Fibroblast of skin of scalp (primary cell): ENCODE data around the gene CORO6.

Experiments
- DNase-seq: peaks from one replicate; pipeline ENCODE4 v3.0.0-alpha.2; 2013

CORO6 gene

DNA sequence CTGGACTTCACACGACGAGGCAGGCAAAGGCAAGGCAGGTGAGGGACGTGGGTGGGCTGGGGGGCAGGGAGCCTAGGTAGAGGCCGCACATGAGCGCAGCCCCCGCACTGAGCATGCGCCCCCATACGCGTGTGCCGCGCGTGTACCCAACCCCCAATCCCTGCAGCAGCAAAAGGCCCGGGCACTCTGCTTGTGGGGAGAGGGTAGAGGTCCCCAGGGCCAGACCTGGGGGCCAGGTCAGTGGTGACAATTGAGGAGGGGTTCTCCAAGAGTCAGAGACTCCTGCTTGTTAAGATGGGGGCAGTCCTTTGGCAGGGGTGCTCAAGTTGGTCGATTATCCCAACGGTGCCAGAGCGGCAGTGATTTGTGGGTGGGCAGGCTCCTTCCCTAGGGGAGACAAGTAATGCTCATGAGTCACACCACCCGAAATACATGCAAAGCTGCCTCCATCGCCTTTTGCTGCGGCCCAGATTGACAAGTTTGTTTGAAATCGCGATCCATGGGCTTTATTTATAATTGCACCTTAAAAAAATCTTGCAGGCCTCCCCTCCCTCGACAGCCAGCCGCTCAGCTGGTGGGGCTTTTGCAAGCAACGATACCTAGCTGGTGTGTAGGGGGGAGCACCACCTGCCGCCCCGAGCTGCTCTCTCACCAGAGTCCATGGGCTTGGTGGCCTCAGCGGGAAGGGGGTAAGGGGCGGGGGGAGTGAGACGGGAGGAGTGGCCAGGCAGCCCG is 32.1 kb downstream of the CORO6 start:
- DNase-seq, result peak; percentile 71

DNA sequence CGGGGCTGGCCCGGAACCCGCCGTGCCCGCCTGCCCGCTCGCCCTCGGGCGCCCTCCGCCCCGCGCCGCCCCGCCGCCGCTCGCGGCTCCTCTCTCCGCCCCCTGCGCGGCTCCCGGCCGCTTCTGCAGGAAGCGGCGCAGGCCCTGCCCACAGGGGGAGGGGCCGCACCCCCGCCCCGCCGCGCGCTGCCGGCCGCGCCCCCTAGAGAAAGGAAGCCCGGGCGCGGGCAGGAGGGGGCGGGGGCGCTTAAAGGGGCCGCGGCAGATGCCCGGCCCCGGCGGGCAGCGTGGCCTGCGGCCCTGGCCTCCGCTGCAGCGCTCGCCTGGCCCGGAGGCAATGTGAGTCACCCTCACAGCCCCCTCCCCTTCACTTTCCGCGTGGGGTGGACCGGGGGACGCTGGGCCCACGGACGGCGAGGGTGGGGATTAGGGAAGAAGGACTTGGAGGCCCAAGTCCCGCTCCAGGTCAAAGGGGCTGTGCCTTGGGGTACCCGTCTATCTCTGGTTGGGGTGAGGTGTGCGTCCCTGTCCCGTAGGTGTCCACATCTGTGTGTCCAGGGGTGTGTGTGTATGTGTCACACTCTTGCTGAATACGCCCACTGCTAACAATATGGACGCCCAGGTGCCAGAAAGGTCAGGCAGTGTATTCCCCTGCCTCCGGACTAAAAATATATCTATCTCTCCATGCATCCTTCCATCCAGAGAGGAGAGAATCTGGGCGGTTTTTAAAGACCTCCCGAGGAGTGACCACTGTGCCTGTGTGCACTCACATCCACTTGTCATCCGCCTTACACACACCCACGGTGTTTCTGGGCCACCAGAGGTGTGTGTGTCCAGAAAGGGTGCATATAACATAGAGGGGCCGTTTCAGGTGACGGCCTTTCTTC is 32.9 kb downstream of the CORO6 start, which contains the start of gene GIT1:
GIT1 (minus strand) TSS at position 125 of the 887 bp plus-strand sequence. CDS start 270 bp downstream, outside the sequence.
- peak; percentile 90 for DNase-seq

DNA sequence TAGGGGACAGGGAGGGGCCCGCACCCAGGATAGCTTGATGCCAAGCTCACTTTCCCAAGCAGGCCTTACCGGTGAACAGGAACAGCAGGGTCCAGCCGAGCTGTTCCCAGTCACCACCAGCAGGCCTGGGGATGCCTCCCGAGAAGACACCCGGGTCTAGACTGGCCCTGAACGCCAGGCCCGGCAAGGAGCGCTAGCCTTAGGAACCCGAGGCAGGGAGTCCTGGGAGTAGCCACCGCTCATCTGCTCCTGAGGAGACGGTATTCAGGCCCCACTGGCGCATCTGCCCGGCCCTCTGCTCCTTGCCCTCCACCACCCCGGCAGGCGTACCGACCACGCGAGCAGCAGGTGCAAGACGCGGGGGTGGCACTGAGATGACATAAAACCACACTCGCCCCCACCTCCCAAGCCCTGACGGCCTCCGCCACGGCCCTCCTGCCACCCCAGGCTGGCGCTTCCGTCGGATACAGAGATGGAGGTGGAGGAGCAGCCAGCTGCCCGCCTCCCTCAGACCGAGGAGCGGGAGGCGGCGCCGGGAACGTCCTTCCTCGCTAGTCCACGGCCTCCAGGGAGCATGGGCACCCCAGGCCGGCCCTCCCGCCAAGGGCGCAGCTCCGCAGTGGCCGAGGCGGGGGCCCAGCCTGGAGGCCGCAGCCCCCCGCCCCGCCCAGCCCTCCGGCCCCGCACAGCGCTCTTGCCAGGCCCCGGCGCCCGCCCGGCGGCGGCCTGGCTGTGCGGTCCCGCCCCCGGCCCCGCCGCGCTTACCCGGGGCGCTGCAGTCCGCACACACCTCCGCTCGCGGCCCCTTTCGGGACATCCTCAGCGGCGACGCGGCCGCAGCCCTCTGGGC is 33.9 kb downstream of the CORO6 start:
- no peak for DNase-seq

DNA sequence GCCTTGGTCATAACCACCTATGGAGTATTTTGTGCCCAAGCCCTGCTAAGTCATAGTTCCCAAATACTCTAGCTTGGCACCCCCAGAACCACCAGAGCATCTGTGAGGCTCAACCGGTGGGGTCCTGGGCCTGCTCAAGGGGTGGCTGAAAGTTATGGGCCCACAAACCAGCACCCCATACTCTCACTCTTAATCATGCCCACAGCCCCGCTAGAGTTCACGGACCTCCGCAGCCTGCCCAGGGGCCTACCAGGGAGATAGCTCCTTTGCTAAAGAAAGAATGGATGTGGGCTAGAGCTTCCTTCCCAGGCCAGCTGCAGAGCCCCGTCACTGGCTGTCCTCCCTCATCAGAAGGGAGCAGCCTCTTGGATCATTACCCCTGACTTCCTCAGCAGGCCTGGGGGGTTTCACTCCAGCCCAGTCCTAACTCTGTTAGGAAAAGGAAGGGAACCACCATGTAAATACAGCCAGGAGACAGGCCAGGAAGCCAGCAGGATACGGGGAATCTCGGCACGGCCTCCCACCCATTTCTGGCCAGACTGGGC is 34.6 kb downstream of the CORO6 start:
- DNase-seq, result no peak

DNA sequence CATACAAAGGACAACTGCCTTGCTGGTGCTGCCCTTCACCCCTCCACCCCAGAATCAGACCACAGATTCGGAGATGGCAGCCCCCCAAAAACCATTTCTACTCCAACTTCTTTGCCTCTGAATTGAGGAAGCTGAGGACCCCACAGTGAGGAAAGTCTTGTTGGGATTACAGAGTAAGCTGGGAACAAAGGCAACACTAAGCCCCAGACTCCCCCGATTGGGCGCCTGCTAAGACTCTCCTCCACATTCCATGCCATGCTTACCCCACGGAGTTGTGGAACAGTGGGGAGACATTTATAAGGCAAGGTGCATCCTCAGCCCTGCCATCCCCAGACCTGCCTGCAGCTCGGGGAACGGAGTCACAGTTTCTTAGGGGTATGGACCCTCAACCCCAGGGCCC is 35.1 kb downstream of the CORO6 start:
- no peak for DNase-seq

DNA sequence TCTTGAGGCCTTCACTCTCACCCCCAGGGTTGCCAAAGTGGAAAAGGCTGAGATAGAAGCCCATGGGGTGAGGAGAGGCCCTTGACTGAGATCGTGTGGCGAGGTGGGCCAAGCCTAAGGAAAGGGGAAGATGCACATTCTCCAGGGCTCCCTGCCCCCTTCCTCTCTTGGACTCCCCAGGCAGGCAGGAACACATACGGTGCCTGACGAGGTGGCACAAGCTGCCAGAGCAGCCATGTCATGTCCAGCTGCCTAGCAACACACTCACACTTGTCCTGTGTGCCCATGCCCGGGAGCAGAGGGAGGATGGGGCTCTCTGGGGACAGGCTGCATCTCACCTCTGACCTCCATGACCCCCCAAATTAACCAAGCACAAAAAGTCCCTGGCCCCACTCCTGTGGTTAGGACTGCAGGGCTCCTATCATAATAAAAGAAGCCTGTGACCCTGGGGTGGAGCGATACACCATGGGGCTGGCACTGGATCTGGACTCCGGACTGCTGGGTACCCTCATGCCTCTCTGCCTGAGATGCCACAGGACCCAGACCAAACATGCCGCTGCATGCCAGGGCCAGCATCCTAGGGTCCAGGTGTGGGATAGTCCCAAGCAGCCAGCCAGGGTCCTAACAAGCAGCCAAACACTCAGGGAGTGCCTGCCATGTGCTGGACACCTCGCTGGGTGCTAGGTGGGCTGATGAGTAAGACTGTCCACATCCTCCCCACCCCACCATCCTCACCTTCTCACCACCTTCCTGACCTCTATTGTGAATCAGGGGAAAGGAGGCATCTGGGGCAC is 35.8 kb downstream of the CORO6 start:
- no peak for DNase-seq

DNA sequence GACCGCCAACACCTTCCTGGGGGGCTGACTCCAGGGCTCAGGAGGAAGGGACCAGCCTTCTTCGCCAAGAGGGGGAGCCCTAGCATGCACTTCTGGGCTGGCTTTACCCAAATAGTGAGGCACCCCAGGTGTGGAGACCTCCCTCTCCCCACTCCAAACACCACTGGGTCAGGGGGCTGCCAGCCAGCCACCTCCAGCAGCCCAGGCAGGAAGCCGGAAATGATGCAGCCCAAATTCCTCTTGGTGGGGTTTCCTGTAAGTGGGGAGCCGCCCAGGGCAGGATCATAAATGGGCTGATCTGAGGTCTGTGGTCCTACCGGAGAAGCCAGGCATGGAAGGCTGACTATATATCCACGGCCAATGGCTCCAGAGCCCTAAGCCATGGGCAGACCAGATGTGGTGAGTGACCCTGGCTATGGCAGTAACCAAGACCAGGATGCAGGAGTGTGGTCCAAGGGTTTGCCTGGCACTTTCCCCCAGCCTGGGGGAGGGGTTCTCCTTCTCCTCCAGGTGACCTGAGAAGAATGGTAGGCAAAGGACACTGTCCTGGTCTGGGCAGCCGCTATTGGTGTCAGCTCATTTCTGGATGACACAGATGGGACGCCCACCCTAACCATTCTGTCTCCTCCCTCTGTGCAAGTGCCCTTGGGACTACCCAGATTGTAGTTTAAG is 37.5 kb downstream of the CORO6 start:
- no peak for DNase-seq

DNA sequence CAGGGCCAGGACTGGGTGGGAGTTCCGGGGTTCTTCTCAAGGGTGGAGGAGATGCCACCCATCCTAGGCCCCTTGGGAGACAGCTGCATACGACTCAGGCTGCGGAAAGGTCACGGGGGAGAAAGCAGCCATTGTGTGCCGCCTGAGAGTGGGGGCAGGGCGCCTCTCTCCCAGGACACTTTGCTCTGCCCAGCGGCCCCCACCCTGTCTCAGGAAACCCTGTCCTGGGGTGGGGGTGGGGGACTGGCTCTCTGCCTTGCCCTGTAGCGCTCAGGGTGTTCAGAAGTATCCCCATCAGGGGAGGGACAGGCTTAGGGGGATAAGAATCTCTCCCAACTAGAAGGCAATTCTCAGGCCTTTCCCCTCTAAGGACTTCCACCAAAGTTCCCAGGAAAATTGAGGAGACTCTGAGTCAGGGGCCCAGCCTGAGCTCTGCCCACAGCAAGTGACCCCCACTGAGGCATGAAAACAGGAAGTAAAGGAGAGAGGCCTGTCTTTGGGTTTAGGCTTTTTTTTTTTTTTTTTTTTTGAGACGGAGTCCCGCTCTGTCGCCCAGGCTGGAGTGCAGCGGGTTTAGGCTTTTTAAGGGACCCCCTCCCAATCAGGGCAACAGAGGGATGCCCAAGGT is 38.1 kb downstream of the CORO6 start:
- DNase-seq, result no peak

DNA sequence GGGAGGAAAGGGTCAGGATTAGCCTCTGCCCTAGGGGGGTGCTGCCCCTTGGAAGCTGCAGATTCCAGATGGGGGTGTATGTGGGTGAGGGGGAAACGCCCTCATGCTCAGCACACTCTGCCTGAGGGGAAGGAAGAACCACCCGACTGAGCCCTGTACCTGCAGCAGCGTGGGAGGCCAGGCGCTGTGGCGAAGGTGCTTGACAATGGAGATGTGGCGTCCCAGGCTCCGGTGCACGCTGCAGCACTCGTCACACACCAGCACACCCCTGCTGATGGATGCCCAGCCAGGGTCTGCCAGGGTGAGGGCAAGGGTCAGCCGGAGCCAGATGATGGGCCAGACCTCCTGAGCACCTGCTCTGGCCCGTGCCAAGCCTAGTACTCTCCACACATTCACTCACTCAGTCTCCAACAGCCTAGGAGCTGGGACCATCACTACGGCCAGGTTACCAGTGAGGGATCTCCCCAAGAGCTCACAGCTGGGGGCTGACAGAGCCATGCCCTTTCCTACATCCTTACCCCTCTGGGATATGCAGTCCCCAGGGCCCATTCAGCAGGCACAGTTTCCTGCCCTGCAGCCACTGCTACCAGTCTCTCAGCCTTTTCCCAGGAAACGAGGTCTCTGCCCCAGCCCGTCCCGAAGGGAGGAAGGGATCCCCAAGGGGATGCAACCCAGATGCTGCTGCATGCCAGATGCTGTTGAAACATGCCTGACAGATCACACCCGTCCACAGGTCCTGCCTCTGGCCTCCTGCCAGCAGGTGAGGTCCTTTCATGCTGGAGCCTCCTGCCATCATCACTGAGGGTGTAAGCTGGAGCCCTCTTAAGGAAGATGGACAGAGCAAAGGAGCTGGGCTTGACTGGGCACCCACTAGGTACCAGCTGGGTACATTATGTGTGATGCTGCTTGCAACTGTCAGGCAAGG is 39.1 kb downstream of the CORO6 start:
- no peak for DNase-seq

DNA sequence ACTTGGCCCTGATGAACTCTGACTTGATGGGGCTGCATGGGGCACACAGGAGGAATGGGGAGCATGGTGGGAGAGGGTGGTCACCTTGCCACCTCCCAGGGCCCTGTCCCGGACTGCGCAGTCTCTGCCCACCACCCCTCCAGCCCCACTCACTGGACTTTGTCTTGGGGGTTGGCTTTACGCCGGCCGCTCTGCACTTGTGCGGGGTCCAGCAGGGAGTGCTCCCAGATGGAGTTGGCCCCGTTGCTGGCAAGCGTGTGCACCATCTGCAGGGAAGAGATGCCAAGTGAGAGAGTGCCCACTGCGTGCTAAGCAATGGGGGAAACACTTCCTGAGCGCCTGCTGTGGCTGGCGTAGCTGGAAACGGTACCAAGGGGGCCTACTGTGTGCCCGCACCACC is 39.9 kb downstream of the CORO6 start:
- no peak for DNase-seq

DNA sequence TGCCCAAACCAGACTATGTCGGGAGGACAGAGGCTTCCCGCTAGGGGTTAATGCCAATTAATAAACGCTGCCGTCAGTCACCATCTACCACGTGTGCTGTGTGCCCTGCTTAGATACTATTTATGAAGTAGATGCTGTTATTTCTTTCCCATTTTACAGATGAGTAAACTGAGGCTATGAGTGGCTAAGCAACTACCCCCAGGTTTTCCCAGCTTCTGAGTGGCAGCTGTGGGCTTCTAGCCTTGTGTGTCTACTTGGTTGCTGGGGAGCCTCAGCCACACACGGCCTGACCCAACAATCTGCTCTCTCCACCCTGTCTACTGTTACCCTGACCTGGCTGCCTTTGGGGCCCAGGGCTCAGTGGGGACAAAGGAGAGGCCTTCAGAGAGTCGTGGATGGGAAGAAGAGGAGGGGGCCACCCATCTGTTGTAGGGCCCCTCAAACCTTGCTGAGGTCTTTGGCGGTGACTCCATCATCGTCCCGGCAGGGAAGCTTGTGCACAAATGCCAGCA is 40.4 kb downstream of the CORO6 start:
- DNase-seq, result no peak

DNA sequence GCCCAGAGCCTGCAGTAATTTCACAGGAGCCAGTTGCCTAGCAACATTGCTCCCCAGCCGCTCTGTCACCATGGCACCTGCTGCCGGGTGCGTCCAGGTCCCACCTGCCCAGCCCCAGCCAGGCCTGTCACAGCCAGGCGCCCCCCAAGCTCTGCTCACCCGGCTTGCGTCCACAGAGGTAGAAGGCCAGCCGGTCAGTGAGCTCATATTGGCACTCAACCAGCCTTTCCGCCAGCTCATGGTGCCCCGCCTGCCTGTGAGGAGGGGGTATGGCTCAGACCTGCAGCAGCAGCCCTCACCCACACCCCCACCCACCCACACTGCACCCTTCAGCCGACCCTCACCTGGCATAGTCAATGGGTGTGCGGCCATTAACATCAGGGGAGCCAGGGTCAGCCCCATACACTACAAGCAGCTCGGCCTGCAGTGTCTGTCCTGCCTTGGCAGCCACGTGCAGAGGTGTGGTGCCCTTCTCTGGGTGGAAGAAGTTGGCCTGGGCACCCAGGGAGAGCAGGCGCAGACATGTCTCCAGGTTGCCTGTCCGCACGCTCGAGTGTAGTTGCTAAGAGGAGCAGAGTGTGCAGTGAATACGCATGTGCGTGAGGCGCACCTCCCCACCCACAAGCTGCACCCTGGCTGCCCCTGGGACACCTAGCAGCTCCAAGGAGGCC is 41.0 kb downstream of the CORO6 start:
- no peak for DNase-seq

DNA sequence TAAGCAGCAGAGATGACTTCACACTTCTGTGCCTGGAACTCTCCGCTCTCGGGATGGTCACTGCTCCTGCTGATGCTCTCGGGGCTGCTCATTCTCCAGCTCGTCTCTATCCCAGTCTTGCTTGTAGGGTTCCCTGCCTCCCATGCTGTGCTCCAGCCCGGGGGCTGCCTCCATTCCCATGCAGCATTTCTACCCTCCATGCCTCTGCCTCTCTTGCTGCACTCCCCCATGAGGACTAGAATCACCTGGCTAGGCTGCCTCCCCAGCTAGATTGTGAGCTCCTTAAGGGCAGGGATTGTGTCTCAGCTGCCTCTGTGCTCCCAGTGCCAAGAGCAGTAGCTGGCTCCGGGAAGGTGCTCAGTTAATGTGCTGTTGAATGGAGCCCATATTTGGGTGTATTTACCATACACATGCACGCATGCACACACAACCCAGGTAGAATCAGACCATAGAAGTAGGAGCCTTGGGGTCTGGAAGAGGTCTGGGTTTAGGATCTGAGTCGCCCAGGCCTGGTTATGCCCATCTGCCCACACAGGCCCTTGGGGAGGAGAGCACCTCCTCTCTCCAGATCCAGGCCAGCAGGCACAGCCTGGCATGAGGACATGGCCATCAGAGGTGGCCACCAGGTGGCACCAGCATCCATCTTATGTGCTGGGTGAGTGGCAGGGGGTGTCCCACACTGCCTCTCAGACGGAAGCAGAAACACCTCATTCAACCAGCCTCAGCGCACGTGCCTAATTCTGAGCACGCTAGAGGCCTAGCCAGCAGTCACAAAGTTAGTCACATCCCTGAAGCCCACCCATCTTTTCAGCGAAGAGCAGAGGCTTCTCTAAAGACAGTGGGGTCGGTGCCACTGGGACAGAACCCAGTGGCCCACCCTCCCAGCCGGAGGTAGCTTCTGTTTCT is 42.6 kb downstream of the CORO6 start:
- DNase-seq, result peak; percentile 81

DNA sequence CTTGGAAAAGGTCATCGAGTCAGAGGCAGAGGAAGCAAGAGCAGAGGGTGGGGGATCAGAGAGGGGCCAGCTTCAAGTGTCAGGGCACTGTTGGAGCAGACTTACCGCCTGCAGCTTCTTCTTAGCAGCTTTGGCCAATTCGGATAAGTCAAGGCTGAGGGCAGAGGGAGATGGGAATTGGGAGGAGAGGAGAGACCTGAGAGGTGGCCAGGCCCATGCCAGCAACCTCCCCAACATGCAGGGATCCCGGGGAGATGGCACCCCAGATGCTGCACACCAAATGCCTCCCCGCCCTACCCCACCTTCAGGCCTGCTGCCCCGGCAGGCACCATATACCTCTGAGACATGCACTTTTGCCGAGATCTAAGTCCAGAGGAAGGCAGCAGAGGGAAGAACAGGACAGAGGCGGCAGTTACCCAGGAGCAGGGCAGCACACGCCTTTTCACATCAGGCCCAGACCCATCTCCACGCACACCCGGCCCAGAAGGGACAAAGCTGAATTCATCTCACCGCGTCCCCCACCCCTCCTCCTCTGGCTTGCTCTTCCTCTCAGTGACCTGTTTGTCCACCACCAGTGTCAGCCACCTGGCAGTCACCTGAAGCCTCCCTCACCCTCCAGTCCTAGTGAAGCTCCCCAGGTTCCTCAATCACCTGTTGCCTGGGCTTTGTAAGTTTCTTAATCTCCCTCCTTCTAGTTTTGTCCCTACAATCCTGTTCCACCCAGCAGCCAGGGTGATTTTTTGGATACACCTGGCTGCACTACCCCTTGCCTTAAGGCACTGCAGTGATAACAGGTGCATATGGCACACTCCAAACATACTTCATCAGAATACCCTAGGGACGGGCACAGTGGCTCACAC is 43.9 kb downstream of the CORO6 start:
- no peak for DNase-seq

DNA sequence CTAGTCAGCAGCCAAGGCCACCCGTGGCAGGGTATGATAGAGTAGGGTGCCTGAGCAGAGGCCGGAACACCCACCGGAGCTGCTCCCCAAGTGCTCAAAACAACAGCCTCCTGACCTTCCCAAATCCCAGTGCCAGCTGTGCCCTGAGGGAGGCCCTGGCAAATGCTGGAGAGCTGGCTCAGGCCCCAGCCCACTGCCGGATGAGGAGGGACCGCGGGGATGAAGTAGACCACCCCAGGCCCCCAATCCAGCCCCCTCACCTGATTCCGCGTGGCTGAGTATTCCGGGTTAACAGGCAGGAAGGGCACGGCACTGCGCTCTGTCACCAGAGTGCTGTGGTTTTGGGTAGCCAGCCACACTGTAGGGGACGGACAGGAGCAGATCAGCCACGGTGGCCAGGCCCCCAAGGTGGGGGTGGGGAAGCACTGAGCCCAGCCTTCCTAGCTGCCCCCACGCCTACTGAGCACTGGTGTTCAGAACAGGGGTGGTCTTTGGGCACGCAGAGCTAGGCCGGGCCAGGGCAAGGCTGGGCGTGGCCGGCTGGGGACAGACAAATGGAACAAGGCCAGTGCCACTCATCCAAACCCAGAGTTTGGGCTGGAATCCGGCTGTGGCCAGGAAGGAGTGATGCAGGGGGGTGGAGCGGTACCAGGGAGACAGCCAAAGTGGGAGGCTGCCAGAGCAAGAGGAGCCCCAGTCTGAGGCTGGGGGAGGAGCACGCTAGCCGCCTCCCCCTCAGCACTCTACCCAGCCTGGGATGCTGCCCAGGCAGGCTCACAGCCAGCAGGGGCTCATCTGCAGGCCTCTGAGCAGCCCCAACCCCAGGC is 45.1 kb downstream of the CORO6 start:
- peak; percentile 54 for DNase-seq

DNA sequence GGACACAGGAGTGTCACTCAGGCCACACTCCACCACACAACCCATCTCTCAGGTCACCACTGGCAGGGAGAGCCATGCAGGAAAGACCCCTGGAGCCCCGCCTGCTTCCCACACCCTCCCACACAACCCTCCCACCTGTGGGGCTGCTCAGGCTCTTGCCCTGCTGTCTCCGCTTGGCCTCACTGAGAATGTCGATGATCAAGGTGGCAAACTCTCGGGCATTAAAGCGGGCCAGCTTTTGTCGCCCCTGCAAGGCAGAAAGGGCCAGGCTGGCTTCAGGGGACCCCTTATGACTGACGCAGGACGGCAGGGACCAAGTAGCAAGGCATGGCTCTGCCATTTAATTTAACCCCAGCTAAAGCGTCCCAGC is 45.7 kb downstream of the CORO6 start:
- DNase-seq, result no peak
